ENCODE data around the gene TAAR2.

- TF ChIP-seq EZH2 (IDR thresholded peaks at IDR 0.05; ENCODE audit: borderline replicate concordance, low read depth, low read length, severe bottlenecking) (no peak), MAX (IDR thresholded peaks at IDR 0.05; ENCODE audit: insufficient read depth, insufficient read length) (no peak), JUN (IDR thresholded peaks at IDR 0.05; ENCODE audit: borderline replicate concordance, insufficient read depth, insufficient read length, low read depth) (no peak), CTCF (IDR thresholded peaks at IDR 0.05; ENCODE audit: extremely low read depth in 1 of 2, insufficient read depth in 1 of 2, low read depth in 1 of 2, low read length in 2 of 2) (no peak), POLR2AphosphoS5 (IDR thresholded peaks at IDR 0.05; ENCODE audit: insufficient read depth, low read depth, low read length) (no peak), POLR2A (IDR thresholded peaks at IDR 0.05; ENCODE audit: low read depth, low read length) (no peak), MYC (IDR thresholded peaks at IDR 0.05; ENCODE audit: low read depth, low read length) (no peak), FOS (IDR thresholded peaks at IDR 0.05; ENCODE audit: borderline replicate concordance, insufficient read depth, low read length) (no peak)
Observed at GRCh38 chr6:132567566-132567965, 56.5 kb downstream of the TAAR2 start.
